IPS-18c (cell line): ENCODE measurements around the gene RARRES2.
A peak's percentile ranks its signal among the peaks of the same experiment; 100 is the strongest.
"Not testable (repeated sequence)": the region's sequence is repeated elsewhere in the genome, so short reads cannot be mapped to it uniquely, and the experiment has no call there.

Experiments used
- H3K4me3 ChIP-seq: 2 replicates; pipeline ENCODE4 v1.7.0; 2013; ENCODE audit warnings: low read depth, mild to moderate bottlenecking, low read length, moderate library complexity; ENCODE audit not compliant: insufficient read depth
- H3K9me3 ChIP-seq: one replicate; pipeline ENCODE4 v1.6.1; 2013; ENCODE audit warnings: mild to moderate bottlenecking, low read length, moderate library complexity; ENCODE audit not compliant: control insufficient read depth, insufficient read depth

Gene RARRES2

GRCh38 chr7:150341263-150342120 lies at the start of gene RARRES2:
Gene RARRES2 (minus strand): TSS chr7:150341629. CDS start chr7:150340609, 1,020 bp downstream.
- Histone ChIP-seq H3K9me3 (no peaks in the 10 kb centered on the region), H3K4me3 (peak within 1 kb of the TSS; percentile 65)

GRCh38 chr7:150390205-150390604 lies 48.8 kb upstream of the RARRES2 start:
- Histone ChIP-seq H3K4me3 (no peak overlapping the region), H3K9me3 (peaks cover 2% of the 10 kb centered on the region)

GRCh38 chr7:150389532-150389816 lies 48.0 kb upstream of the RARRES2 start:
- Histone ChIP-seq H3K9me3 (peaks cover 2% of the 10 kb centered on the region), H3K4me3 (no peak overlapping the region)

GRCh38 chr7:150388709-150389531 lies 47.5 kb upstream of the RARRES2 start:
- no peak overlapping the region for H3K4me3 ChIP-seq
- H3K9me3 ChIP-seq: peaks cover 2% of the 10 kb centered on the region

GRCh38 chr7:150388306-150388705 lies 46.9 kb upstream of the RARRES2 start:
- peaks cover 2% of the 10 kb centered on the region for H3K9me3 ChIP-seq

GRCh38 chr7:150385884-150386283 lies 44.5 kb upstream of the RARRES2 start:
- not testable (repeated sequence) for H3K4me3 ChIP-seq, H3K9me3 ChIP-seq

More at GRCh38 chr7:150388306-150388705, 46.9 kb upstream of the RARRES2 start:
- no peak overlapping the region for H3K4me3 ChIP-seq

- Histone ChIP-seq H3K9me3 (peaks cover 2% of the 10 kb centered on the region), H3K4me3 (no peak overlapping the region)
These were observed 43.9 kb upstream of the RARRES2 start for GRCh38 chr7:150385302-150385723.

- Histone ChIP-seq H3K4me3 (peak overlapping the region; percentile 25), H3K9me3 (no peaks in the 10 kb centered on the region)
These were observed 43.2 kb upstream of the RARRES2 start for GRCh38 chr7:150384406-150385301.

GRCh38 chr7:150383710-150384397 lies 42.4 kb upstream of the RARRES2 start:
- H3K4me3 ChIP-seq: peak overlapping the region; percentile 28
- H3K9me3 ChIP-seq: no peaks in the 10 kb centered on the region

- no peak overlapping the region for H3K4me3 ChIP-seq
These were observed 41.4 kb upstream of the RARRES2 start for GRCh38 chr7:150382844-150383225.

GRCh38 chr7:150382123-150382843 lies 40.9 kb upstream of the RARRES2 start:
- Histone ChIP-seq H3K9me3 (no peaks in the 10 kb centered on the region), H3K4me3 (no peak overlapping the region)

More at GRCh38 chr7:150382844-150383225, 41.4 kb upstream of the RARRES2 start:
- no peaks in the 10 kb centered on the region for H3K9me3 ChIP-seq

GRCh38 chr7:150381785-150382122 lies 40.3 kb upstream of the RARRES2 start:
- Histone ChIP-seq H3K9me3 (no peaks in the 10 kb centered on the region), H3K4me3 (no peak overlapping the region)

- no peaks in the 10 kb centered on the region for H3K9me3 ChIP-seq
- no peak overlapping the region for H3K4me3 ChIP-seq
These were observed 39.7 kb upstream of the RARRES2 start for GRCh38 chr7:150381096-150381495.

- no peaks in the 10 kb centered on the region for H3K9me3 ChIP-seq
- peak overlapping the region; percentile 67 for H3K4me3 ChIP-seq
These were observed 39.0 kb upstream of the RARRES2 start for GRCh38 chr7:150380463-150380862.

GRCh38 chr7:150379441-150380379 lies 38.3 kb upstream of the RARRES2 start:
- peak overlapping the region; percentile 67 for H3K4me3 ChIP-seq
- no peaks in the 10 kb centered on the region for H3K9me3 ChIP-seq
